Ishikawa (cell line): ENCODE data around the gene ZNF24.
A peak's percentile ranks its signal among the peaks of the same experiment; 100 is the strongest.

Experiments
- CEBPB ChIP-seq: IDR thresholded peaks from 2 replicates; pipeline ENCODE4 v1.6.1; 2012
- CREB1 ChIP-seq: IDR thresholded peaks from 2 replicates; pipeline ENCODE4 v1.6.1; 2012; ENCODE audit warnings: low read depth
- EGR1 ChIP-seq: IDR thresholded peaks from 2 replicates; pipeline ENCODE4 v1.6.1; 2012
- EP300 ChIP-seq: IDR thresholded peaks from 2 replicates; pipeline ENCODE4 v1.6.1; 2012; ENCODE audit warnings: borderline replicate concordance
- FOXM1 ChIP-seq: IDR thresholded peaks from 2 replicates; pipeline ENCODE4 v1.6.1; 2012; ENCODE audit warnings: low read depth, borderline replicate concordance
- MAX ChIP-seq: IDR thresholded peaks from 2 replicates; pipeline ENCODE4 v1.6.1; 2012
- NFIC ChIP-seq: IDR thresholded peaks from 2 replicates; pipeline ENCODE4 v1.6.1; 2012
- RAD21 ChIP-seq: IDR thresholded peaks from 2 replicates; pipeline ENCODE4 v1.6.1; 2012; ENCODE audit warnings: low read depth
- REST ChIP-seq: IDR thresholded peaks from 2 replicates; pipeline ENCODE4 v1.6.1; 2012; ENCODE audit warnings: low read depth, mild to moderate bottlenecking
- TAF1 ChIP-seq: IDR thresholded peaks from 2 replicates; pipeline ENCODE4 v1.6.1; 2012; ENCODE audit warnings: low read depth, mild to moderate bottlenecking
- TCF12 ChIP-seq: IDR thresholded peaks from 2 replicates; pipeline ENCODE4 v1.6.1; 2012; ENCODE audit warnings: low read depth
- TEAD4 ChIP-seq: IDR thresholded peaks from 2 replicates; pipeline ENCODE4 v1.6.1; 2012
- USF1 ChIP-seq: IDR thresholded peaks from 2 replicates; pipeline ENCODE4 v1.6.1; 2012
- YY1 ChIP-seq: IDR thresholded peaks from 2 replicates; pipeline ENCODE4 v1.6.1; 2012; ENCODE audit warnings: low read depth
- ZBTB7A ChIP-seq: IDR thresholded peaks from 2 replicates; pipeline ENCODE4 v1.6.1; 2012; ENCODE audit warnings: low read depth

Gene ZNF24

GRCh38 chr18:35390951-35391700 lies 46.9 kb upstream of the ZNF24 start:
- TF ChIP-seq ZBTB7A (no peak), RAD21 (no peak), TCF12 (no peak), USF1 (no peak), CREB1 (no peak), CEBPB (no peak), EGR1 (no peak), YY1 (no peak), FOXM1 (no peak), MAX (no peak), REST (no peak), TAF1 (no peak), NFIC (no peak), EP300 (no peak), TEAD4 (no peak)

GRCh38 chr18:35389095-35389618 lies 44.9 kb upstream of the ZNF24 start:
- TF ChIP-seq YY1 = no peak
- TF ChIP-seq USF1 = no peak

GRCh38 chr18:35387152-35387571 lies 42.9 kb upstream of the ZNF24 start:
- TF ChIP-seq TCF12 = no peak
- TF ChIP-seq MAX = no peak
- peak; percentile 15; the same call in 1 of the 2 replicates for TF ChIP-seq RAD21
- no peak for TF ChIP-seq TAF1
- TF ChIP-seq TEAD4 = no peak

GRCh38 chr18:35386600-35387100 lies 42.4 kb upstream of the ZNF24 start:
- TF ChIP-seq RAD21 = peak; percentile 90
- no peak for TF ChIP-seq FOXM1
- no peak for TF ChIP-seq NFIC
- no peak for TF ChIP-seq TCF12
- TF ChIP-seq CREB1 = no peak
- TF ChIP-seq USF1 = 0 out of 2 replicates have a peak, but pooled peaks have one; percentile 26
- no peak for TF ChIP-seq YY1
- TF ChIP-seq EP300 = no peak
- no peak for TF ChIP-seq REST

GRCh38 chr18:35383136-35383535 lies 38.9 kb upstream of the ZNF24 start:
- TF ChIP-seq TEAD4 (no peak), YY1 (no peak), FOXM1 (no peak), MAX (no peak), USF1 (no peak), TCF12 (no peak), EP300 (no peak), CEBPB (no peak), TAF1 (no peak), NFIC (no peak), REST (no peak), EGR1 (no peak), RAD21 (no peak), CREB1 (no peak), ZBTB7A (no peak)
